Natural killer cell treated with Interleukin-12 subunit alpha and Interleukin-12 subunit beta and Interleukin-15 and Interleukin-18, amount 100 ng/mL, for 72 hours (primary cell): ENCODE data around the gene BEST3. TPM values are rescaled to one million over a fixed set of nuclear protein-coding genes. Genes with fewer than 3 reads are reported as not detected.

Experiments used
- ATAC-seq, 2 donors: fragments of 150-1000 bp; cut with Tn5 transposase in 1 of 2; sonication (Bioruptor Pico), chemical (Tn5 transposase) in 1 of 2; 2 replicates each; pipeline ENCODE4 v1.10.0; 2021
- DNase-seq: peaks from one replicate; pipeline ENCODE4 v3.0.0; 2022; ENCODE audit warnings: low spot score
- H3K27ac Mint-ChIP-seq, 2 donors: 1 replicate in 1 of 2; 2 replicates in 1 of 2; pipeline ENCODE4 v1.8.0; 2022; ENCODE audit warnings: mixed read lengths in 2 of 2, mild to moderate bottlenecking in 1 of 2, moderate library complexity in 1 of 2
- H3K27me3 Mint-ChIP-seq, 2 donors: 1 replicate in 1 of 2; 2 replicates in 1 of 2; pipeline ENCODE4 v1.8.0; 2022; ENCODE audit warnings: mixed read lengths in 2 of 2
- H3K36me3 Mint-ChIP-seq: one replicate; pipeline ENCODE4 v1.8.0; 2022; ENCODE audit warnings: mixed read lengths
- H3K4me1 Mint-ChIP-seq, 2 donors: 1 replicate in 1 of 2; 2 replicates in 1 of 2; pipeline ENCODE4 v1.8.0; 2022; ENCODE audit warnings: low read depth in 2 of 2, mixed read lengths in 2 of 2, mild to moderate bottlenecking in 1 of 2
- H3K4me3 Mint-ChIP-seq: one replicate; pipeline ENCODE4 v1.8.0; 2022; ENCODE audit warnings: mixed read lengths
- H3K9me3 Mint-ChIP-seq: 2 replicates; pipeline ENCODE4 v1.8.0; 2022; ENCODE audit warnings: mixed read lengths
- total RNA-seq, 2 donors: library from RNA; stranded (reverse); gene quantifications; one replicate each; pipeline ENCODE4 v1.2.3, GENCODE V29; 2022

The BEST3 gene
- total RNA-seq, 2 donors from 2014 or later: not detected

DNA sequence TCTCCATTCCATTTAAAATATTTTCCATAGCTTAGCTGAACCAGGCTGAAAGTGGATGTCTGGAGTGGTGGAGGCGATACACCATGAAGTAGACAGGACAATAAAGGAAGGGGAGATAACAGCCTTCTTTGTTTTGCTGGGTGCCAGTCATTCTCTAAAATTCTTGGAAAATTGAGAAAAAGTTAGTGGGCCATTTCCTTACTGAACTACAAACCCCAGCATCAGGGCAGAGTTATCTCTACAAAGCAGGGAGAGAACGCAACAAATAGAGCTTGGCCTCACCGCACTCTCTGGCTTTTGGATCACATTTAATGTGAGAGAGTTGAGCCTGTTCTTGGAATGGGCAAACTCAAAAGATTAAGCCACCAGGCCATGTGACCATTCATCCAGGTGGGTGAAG, 47.2 kb downstream of the BEST3 start:
- no peak overlapping the region for H3K4me3 Mint-ChIP-seq
- no peaks in the 10 kb centered on the region for H3K36me3 Mint-ChIP-seq
- H3K27ac Mint-ChIP-seq: no peak overlapping the region
- DNase-seq (no peak), ATAC-seq (no peak)
- H3K4me1 Mint-ChIP-seq: no peaks in the 10 kb centered on the region
- peaks cover 24 to 37% of the 10 kb centered on the region in 2 donors for H3K27me3 Mint-ChIP-seq
- H3K9me3 Mint-ChIP-seq: no peaks in the 10 kb centered on the region

DNA sequence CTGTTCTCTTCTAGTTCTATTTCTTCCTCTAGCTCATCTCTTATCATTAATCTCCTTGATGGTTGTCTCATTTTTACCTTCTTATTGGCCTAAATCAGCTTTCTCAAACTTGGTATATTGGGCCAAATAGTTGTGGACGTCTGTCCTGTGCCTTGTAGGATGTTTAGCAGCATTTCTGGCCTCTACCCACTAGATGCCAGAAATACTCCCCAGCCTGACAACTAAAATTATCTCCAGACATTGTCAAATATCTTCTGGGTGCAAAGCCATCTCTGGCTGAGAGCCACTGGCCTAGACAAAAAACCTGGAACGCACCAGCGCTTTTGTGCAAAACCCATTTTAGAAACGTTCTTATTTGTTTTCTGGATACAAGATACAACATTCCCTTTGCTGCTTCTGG, 49.6 kb downstream of the BEST3 start:
- Mint-ChIP-seq H3K4me3 (no peak overlapping the region), H3K27ac (no peak overlapping the region), H3K36me3 (no peaks in the 10 kb centered on the region), H3K9me3 (no peaks in the 10 kb centered on the region), H3K27me3 (peaks cover 20 to 37% of the 10 kb centered on the region in 2 donors), H3K4me1 (no peaks in the 10 kb centered on the region)
- ATAC-seq: no peak
- no peak for DNase-seq

DNA sequence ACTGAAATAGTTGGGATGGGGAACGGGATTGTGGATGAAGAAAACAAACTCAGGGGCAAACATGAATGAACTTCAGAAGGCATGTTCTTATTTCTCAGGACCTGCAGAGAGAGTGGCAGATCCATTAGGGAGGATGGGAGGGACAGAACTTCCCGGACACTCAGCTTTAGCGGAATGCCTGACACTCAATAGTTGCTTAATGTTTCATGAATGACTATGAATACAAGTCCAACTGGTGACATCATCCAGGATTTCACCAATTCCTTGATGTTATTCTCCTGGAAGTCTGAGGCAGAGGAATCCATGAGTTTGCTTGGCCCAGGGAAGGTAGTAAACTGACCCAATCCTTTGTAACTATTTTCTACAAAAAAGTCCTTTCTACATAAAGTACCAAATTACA, 50.6 kb downstream of the BEST3 start:
- Mint-ChIP-seq H3K4me1 (no peaks in the 10 kb centered on the region), H3K27ac (no peak overlapping the region), H3K36me3 (no peaks in the 10 kb centered on the region), H3K27me3 (peaks cover 17 to 31% of the 10 kb centered on the region in 2 donors), H3K9me3 (no peaks in the 10 kb centered on the region), H3K4me3 (no peak overlapping the region)
- ATAC-seq: no peak
- no peak for DNase-seq

DNA sequence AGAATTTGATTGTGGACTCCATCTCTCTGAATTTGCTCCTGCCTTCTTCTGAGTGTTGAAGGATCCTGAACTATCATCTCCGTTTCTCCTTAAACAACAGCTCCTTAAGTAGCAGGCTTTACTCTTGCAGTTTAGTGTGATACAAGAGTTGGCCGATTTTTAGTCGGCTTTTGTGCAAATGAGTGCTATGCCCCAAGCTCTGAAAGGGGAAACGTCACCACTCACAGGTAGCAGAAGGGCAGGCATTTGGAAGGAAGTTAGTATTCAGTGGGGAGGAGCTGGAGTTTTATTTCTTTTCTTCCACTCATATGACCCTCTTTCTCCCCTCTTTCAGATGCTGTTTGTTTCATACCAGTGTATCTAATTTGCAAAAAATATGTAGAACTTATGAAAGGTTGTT, 51.9 kb downstream of the BEST3 start:
- DNase-seq (no peak), ATAC-seq (no peak)
- Mint-ChIP-seq H3K4me1 (no peaks in the 10 kb centered on the region), H3K36me3 (no peaks in the 10 kb centered on the region), H3K27me3 (peaks cover 17 to 31% of the 10 kb centered on the region in 2 donors), H3K9me3 (no peaks in the 10 kb centered on the region), H3K4me3 (no peak overlapping the region), H3K27ac (no peak overlapping the region)

DNA sequence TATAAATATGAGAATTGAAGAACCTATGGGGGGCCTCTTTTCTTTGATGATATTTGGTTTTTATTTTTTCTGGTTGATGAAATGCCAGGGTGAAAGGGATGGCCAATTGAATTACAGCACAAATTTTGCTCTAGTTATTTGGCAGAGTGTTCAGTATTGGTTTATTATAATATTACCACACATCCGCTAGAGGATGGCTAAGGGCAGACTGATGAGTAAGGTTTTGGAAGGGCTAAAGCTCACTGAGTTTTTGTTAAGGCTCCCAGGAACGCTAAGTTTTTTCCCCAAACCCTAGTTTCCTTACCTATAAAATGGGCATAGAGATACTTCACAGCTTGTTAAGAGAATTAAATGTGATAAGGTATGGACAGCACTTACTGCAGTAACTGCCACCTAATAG, 54.1 kb downstream of the BEST3 start:
- DNase-seq (no peak), ATAC-seq (no peak)
- H3K36me3 Mint-ChIP-seq: no peaks in the 10 kb centered on the region

DNA sequence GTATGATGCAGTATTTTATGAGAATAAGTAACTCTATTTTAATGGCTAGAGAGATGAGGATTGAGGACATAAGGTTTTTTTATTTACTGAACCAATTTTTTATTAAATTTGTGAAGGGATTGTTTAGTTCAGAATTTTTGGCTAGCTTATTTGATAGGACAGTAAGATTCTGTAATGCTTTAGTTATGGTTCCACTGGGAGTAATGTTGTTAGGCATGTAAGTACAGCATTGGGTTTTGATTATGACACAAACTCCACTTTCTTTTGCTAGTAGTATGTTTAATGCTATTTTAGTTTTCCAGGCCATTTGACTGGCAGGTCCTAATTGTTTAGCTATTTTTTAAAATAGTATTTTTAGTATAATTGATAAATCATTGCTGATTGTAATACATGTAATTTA, 54.6 kb downstream of the BEST3 start:
- H3K27me3 Mint-ChIP-seq: peaks cover 12 to 17% of the 10 kb centered on the region in 2 donors
- no peak overlapping the region for H3K27ac Mint-ChIP-seq
- H3K4me3 Mint-ChIP-seq: no peak overlapping the region
- H3K4me1 Mint-ChIP-seq: no peaks in the 10 kb centered on the region
- no peak for DNase-seq
- no peaks in the 10 kb centered on the region for H3K9me3 Mint-ChIP-seq
- H3K36me3 Mint-ChIP-seq: no peaks in the 10 kb centered on the region
- no peak for ATAC-seq

More for the DNA sequence above, 54.1 kb downstream of the BEST3 start:
- Mint-ChIP-seq H3K27me3 (peaks cover 14 to 23% of the 10 kb centered on the region in 2 donors), H3K27ac (no peak overlapping the region), H3K4me3 (no peak overlapping the region), H3K9me3 (no peaks in the 10 kb centered on the region), H3K4me1 (no peaks in the 10 kb centered on the region)

DNA sequence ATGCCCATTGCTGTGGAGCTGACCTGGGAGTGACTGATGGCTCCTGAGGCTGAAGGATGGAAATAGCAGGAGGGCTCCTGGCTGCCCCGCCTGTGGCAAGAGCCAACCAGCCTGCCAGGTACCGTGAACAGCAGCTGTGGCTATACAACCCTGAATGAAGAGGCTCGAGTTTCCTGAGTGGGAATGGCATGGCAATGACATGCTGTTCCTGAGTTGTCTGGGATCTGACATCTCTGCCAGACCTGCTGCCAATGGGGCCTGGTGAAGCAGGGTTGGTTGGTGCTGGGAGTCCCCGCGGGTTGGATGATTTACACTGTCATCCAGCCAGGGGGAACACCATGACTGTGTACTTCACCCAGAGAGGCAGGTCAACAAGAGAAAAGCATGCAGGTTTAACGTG, 56.6 kb downstream of the BEST3 start:
- H3K4me3 Mint-ChIP-seq: no peak overlapping the region

DNA sequence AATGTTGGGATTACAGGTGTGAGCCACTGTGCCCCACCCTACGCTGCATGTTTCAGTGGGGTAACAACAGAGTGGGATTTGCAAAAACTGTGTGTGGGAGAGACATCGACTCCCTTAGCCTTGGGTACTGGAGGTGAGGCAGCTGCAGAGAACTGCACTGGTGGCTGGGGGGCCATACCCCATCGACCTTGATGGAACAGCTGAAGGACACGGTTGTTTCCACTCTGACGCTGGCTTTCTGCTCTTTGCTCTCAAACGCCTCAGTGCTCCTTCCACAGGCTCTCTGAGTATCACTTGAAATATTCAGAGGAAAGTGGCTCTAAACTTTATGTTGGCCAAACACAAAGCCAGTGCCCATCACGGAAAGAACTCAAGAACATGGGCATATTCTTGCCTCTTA, 57.6 kb downstream of the BEST3 start:
- DNase-seq (no peak), ATAC-seq (no peak)
- Mint-ChIP-seq H3K4me1 (no peaks in the 10 kb centered on the region), H3K9me3 (no peaks in the 10 kb centered on the region), H3K36me3 (no peaks in the 10 kb centered on the region), H3K27me3 (no peaks in the 10 kb centered on the region), H3K4me3 (no peak overlapping the region), H3K27ac (no peak overlapping the region)

More for the DNA sequence above, 56.6 kb downstream of the BEST3 start:
- DNase-seq (no peak), ATAC-seq (no peak)
- Mint-ChIP-seq H3K36me3 (no peaks in the 10 kb centered on the region), H3K9me3 (no peaks in the 10 kb centered on the region), H3K4me1 (no peaks in the 10 kb centered on the region), H3K27me3 (peaks cover 2 to 6% of the 10 kb centered on the region in 2 donors), H3K27ac (no peak overlapping the region)

DNA sequence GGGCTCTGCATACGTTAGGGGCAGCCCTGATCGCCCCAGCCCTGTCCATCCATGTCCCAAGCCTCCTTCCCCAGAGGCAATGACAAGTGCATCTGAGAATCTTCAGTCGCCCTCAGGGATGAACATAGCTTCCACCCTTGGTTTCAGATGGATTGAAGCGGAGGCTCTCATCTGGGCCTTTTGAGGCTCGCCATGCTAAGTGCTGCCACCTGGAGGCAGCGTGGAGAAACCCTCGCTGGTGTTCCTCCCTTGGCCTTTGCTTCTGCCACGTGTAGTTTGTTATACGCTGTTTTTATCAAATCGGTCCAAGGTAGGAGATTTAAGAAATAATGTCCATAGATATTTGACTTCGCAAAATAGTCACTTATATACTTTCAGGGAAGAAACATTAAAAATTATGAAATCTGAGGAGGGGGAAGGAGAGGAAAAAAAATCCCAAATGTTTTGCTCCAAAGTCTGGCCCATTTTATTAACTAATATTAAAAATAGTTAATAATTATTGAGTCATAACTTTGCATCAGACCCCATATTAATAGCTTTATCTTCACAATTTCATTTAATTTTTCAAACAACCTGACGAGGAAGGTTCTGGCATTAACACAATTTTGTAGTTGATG, 59.6 kb downstream of the BEST3 start:
- no peaks in the 10 kb centered on the region for H3K4me1 Mint-ChIP-seq

DNA sequence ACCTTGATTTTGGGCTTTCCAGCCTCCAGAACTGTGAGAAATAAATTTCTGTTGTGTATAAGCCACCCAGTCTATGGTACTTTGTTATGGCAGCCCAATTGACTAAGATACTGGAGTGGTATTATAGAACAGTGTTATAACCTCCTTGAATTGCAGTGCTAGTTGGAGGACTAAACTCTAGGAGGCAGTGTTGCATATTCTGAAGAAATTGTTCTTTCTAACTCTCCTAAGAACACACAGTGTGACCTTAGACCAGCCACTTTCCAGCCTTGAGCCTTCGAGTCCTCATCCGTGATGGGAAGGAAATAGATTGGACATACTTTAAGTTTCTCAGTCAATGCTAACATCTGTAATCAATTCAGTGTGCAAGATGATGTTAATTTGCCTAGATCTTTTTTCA, 66.0 kb downstream of the BEST3 start:
- Mint-ChIP-seq H3K36me3 (no peaks in the 10 kb centered on the region), H3K4me3 (no peak overlapping the region), H3K9me3 (no peaks in the 10 kb centered on the region), H3K4me1 (no peaks in the 10 kb centered on the region), H3K27me3 (peaks cover 2 to 8% of the 10 kb centered on the region in 2 donors), H3K27ac (no peak overlapping the region)
- ATAC-seq (no peak), DNase-seq (no peak)

More for the DNA sequence above, 59.6 kb downstream of the BEST3 start:
- Mint-ChIP-seq H3K27me3 (no peaks in the 10 kb centered on the region), H3K36me3 (no peaks in the 10 kb centered on the region), H3K27ac (no peak overlapping the region), H3K9me3 (no peaks in the 10 kb centered on the region), H3K4me3 (no peak overlapping the region)
- no peak for DNase-seq
- peak in 1 of 2 donors; percentile 60 for ATAC-seq

DNA sequence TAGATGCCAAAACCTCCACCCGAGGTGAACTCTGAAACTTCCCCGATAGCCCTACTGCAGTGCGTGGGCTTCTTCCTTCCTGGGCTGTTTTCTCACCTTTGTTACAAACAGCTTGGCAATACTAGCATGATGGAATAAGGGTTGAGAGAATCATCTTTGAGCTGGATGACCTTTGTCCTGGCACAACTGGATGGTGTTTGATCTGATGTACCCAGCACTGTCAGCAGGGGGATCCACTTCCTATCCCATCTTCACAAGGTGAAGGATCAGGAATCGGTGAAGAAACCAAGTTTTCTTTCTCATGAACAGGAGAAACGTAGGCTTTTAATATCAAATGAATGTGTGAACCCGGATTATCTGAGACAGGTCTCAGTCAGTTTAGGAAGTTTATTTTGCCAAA, 68.9 kb downstream of the BEST3 start:
- Mint-ChIP-seq H3K27ac (no peak overlapping the region), H3K4me1 (no peaks in the 10 kb centered on the region), H3K9me3 (no peaks in the 10 kb centered on the region), H3K4me3 (no peak overlapping the region), H3K36me3 (no peaks in the 10 kb centered on the region), H3K27me3 (peaks cover 3 to 11% of the 10 kb centered on the region in 2 donors)
- DNase-seq (no peak), ATAC-seq (no peak)

DNA sequence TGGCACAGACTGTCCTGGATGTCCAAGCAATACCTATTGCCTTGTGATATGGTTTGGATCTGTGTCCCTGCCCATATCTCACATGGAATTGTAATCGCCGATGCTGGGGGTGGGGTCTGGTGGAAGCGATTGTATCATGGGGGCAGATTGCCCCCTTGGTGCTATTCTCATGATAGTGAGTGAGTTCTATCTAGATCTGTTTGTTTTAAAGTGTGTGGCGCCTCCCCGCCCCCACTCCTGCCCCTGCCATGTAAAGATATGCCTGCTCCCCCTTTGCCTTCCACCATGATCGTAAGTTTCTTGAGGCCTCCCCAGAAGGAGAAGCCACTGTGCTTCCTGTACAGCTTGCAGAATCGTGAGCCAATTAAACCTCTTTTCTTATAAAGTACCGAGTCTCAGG, 71.6 kb downstream of the BEST3 start:
- Mint-ChIP-seq H3K4me1 (no peaks in the 10 kb centered on the region), H3K4me3 (no peak overlapping the region), H3K27me3 (peaks cover 7 to 15% of the 10 kb centered on the region in 2 donors), H3K27ac (no peak overlapping the region), H3K36me3 (no peaks in the 10 kb centered on the region), H3K9me3 (no peaks in the 10 kb centered on the region)
- DNase-seq (no peak), ATAC-seq (no peak)

DNA sequence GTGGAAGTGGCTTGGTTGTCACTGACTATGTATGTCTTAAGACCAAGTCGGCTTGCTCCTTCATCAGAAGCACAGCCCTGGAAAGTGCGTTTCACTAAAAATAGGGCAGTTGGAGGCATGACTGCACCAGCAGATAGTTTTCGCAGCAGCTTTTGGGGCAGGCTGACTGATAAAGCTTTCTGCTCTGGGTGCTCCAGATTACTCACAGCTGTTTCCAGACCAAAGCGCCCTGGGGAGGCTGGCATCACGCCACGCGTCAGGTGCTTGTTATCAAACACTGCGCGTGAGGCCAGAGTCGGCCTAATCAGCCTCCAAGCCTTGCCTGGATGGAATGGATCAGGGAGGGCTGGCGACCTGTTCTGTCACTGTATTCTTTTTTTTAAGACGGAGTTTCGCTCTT, 75.1 kb downstream of the BEST3 start:
- H3K36me3 Mint-ChIP-seq: no peaks in the 10 kb centered on the region
- no peak overlapping the region for H3K27ac Mint-ChIP-seq
- ATAC-seq (no peak), DNase-seq (no peak)
- no peak overlapping the region for H3K4me3 Mint-ChIP-seq
- H3K27me3 Mint-ChIP-seq: peaks cover 22 to 27% of the 10 kb centered on the region in 2 donors
- no peaks in the 10 kb centered on the region for H3K4me1 Mint-ChIP-seq
- H3K9me3 Mint-ChIP-seq: no peaks in the 10 kb centered on the region

DNA sequence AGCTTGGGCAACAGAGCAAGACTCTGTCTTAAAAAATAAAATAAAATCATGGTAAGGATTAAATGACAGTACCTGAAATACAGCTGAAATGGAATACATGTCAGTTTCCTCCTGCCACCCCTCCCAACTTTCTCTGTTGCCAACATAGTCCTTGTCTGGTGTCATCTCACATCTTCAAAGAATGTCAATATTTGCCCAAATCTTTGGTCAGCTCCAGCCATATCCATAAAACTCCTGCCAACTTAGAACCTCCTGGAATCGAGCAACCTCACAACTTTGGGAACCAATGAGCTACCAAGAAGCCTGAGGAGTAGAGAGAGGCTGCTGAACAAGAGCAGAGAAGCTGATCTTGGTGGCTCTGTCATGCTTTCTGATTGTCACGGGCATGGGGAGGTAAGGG, 77.6 kb downstream of the BEST3 start:
- H3K4me1 Mint-ChIP-seq: no peaks in the 10 kb centered on the region

DNA sequence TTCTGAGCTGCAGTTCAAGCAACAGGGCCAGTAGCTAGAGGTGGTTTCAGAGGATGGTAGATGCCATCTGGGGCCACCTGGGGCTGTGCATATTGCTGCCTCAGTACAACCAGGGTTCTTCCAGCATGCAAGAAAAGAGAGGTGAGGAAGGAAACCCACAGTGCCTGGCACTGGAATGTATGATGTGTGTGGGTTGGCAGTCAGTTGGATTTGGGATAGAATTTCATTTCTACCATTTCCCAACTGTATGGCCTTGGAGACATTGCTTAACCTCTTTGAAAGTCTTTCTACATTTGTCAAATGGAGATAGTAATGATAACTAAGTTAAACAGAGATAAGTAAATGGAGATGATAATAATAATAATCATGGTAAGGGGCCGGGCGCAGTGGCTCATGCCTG, 78.2 kb downstream of the BEST3 start:
- Mint-ChIP-seq H3K27me3 (peaks cover 27 to 32% of the 10 kb centered on the region in 2 donors), H3K9me3 (no peaks in the 10 kb centered on the region), H3K36me3 (no peaks in the 10 kb centered on the region), H3K4me1 (no peaks in the 10 kb centered on the region), H3K4me3 (no peak overlapping the region), H3K27ac (no peak overlapping the region)
- ATAC-seq: no peak
- DNase-seq: no peak

More for the DNA sequence above, 77.6 kb downstream of the BEST3 start:
- Mint-ChIP-seq H3K27ac (no peak overlapping the region), H3K9me3 (no peaks in the 10 kb centered on the region), H3K27me3 (peaks cover 27 to 32% of the 10 kb centered on the region in 2 donors), H3K4me3 (no peak overlapping the region), H3K36me3 (no peaks in the 10 kb centered on the region)
- no peak for DNase-seq
- no peak for ATAC-seq
